ENCODE results near the gene XCR1. TPM values are rescaled to one million over a fixed set of nuclear protein-coding genes. Genes with fewer than 3 reads are reported as not detected.

Gene XCR1
- total and polyA plus RNA-seq, 4 donors, result 0.26 to 0.63 TPM; not detected in 2

- DNase-seq (peak in 1 of 2 donors; percentile 79), ATAC-seq (ENCODE audit: low FRiP score) (peak; percentile 86)
- intact Hi-C loops (cut with DNase I), result loop anchor here in 1 of 2 donors (10.0 kb wide), 2 partner anchors 312 to 392 kb away; partner anchors contain the start of gene LIMD1
These were observed 40.8 kb downstream of the XCR1 start for GRCh38 chr3:45986303-45986982.

GRCh38 chr3:45985532-45986302 lies 41.6 kb downstream of the XCR1 start:
- Histone ChIP-seq H3K9me3 (ENCODE audit: control insufficient read depth, low read length) (no peaks in the 10 kb centered on the region), H3K4me3 (ENCODE audit: low read length in 2 of 2) (no peak overlapping the region), H3K27me3 (ENCODE audit: control insufficient read depth in 1 of 2, insufficient read depth in 2 of 2, low read length in 1 of 2) (no peaks in the 10 kb centered on the region), H3K36me3 (ENCODE audit: control insufficient read depth in 1 of 2, insufficient read depth in 2 of 2, low read length in 1 of 2) (peaks cover 3 to 10% of the 10 kb centered on the region in 2 donors), H3K27ac (ENCODE audit: low read depth in 1 of 2, low read length in 2 of 2) (peak overlapping the region; percentile 96), H3K4me1 (ENCODE audit: control insufficient read depth in 1 of 2, insufficient read depth in 2 of 2, low read length in 2 of 2) (peaks cover 19 to 20% of the 10 kb centered on the region in 2 donors)
- no peak for DNase-seq
- intact Hi-C loops (cut with DNase I), result loop anchor here in 1 of 2 donors (10.0 kb wide), 2 partner anchors 311 to 391 kb away; partner anchors contain the start of gene LIMD1
- peak; percentile 42 for ATAC-seq (ENCODE audit: low FRiP score)
- 10 to 11% methylated on average over 13 of the region's 13 CpGs for WGBS, 2 donors

More at GRCh38 chr3:45986303-45986982, 40.8 kb downstream of the XCR1 start:
- WGBS, 2 donors, result 7 to 12% methylated on average over 5 of the region's 5 CpGs
- Histone ChIP-seq H3K4me1 (ENCODE audit: control insufficient read depth in 1 of 2, insufficient read depth in 2 of 2, low read length in 2 of 2) (peaks cover 20 to 22% of the 10 kb centered on the region in 2 donors), H3K4me3 (ENCODE audit: low read length in 2 of 2) (no peak overlapping the region), H3K36me3 (ENCODE audit: control insufficient read depth in 1 of 2, insufficient read depth in 2 of 2, low read length in 1 of 2) (peaks cover 3 to 8% of the 10 kb centered on the region in 2 donors), H3K9me3 (ENCODE audit: control insufficient read depth, low read length) (no peaks in the 10 kb centered on the region), H3K27me3 (ENCODE audit: control insufficient read depth in 1 of 2, insufficient read depth in 2 of 2, low read length in 1 of 2) (no peaks in the 10 kb centered on the region), H3K27ac (ENCODE audit: low read depth in 1 of 2, low read length in 2 of 2) (peak overlapping the region; percentile 96 to 100)

GRCh38 chr3:45984331-45985312 lies 42.7 kb downstream of the XCR1 start:
- Histone ChIP-seq H3K9me3 (ENCODE audit: control insufficient read depth, low read length) (no peaks in the 10 kb centered on the region), H3K27ac (ENCODE audit: low read depth in 1 of 2, low read length in 2 of 2) (peak overlapping the region; percentile 96), H3K36me3 (ENCODE audit: control insufficient read depth in 1 of 2, insufficient read depth in 2 of 2, low read length in 1 of 2) (peaks cover 3 to 10% of the 10 kb centered on the region in 2 donors), H3K4me1 (ENCODE audit: control insufficient read depth in 1 of 2, insufficient read depth in 2 of 2, low read length in 2 of 2) (peaks cover 17 to 19% of the 10 kb centered on the region in 2 donors), H3K27me3 (ENCODE audit: control insufficient read depth in 1 of 2, insufficient read depth in 2 of 2, low read length in 1 of 2) (no peaks in the 10 kb centered on the region), H3K4me3 (ENCODE audit: low read length in 2 of 2) (no peak overlapping the region)
- DNase-seq, result no peak
- intact Hi-C loops (cut with DNase I), result loop anchor here in 1 of 2 donors (10.0 kb wide), 2 partner anchors 310 to 390 kb away; partner anchors contain the start of gene LIMD1
- WGBS, 2 donors, result 47 to 53% methylated on average over 8 of the region's 8 CpGs
- no peak for ATAC-seq (ENCODE audit: low FRiP score)

- Histone ChIP-seq H3K4me1 (ENCODE audit: control insufficient read depth in 1 of 2, insufficient read depth in 2 of 2, low read length in 2 of 2) (peaks cover 10 to 19% of the 10 kb centered on the region in 2 donors), H3K27ac (ENCODE audit: low read depth in 1 of 2, low read length in 2 of 2) (peak overlapping the region; percentile 96), H3K36me3 (ENCODE audit: control insufficient read depth in 1 of 2, insufficient read depth in 2 of 2, low read length in 1 of 2) (peaks cover 3 to 14% of the 10 kb centered on the region in 2 donors), H3K27me3 (ENCODE audit: control insufficient read depth in 1 of 2, insufficient read depth in 2 of 2, low read length in 1 of 2) (no peaks in the 10 kb centered on the region), H3K4me3 (ENCODE audit: low read length in 2 of 2) (no peak overlapping the region), H3K9me3 (ENCODE audit: control insufficient read depth, low read length) (no peaks in the 10 kb centered on the region)
- DNase-seq, result no peak
- intact Hi-C loops (cut with DNase I), result loop anchor here in 1 of 2 donors (10.0 kb wide), 2 partner anchors 309 to 389 kb away; partner anchors contain the start of gene LIMD1
- 4 to 12% methylated on average over 3 of the region's 3 CpGs for WGBS, 2 donors
- ATAC-seq (ENCODE audit: low FRiP score), result no peak
These were observed 43.5 kb downstream of the XCR1 start for GRCh38 chr3:45983770-45984169.

GRCh38 chr3:45981346-45982074 lies 45.8 kb downstream of the XCR1 start:
- Histone ChIP-seq H3K9me3 (ENCODE audit: control insufficient read depth, low read length) (no peaks in the 10 kb centered on the region), H3K27me3 (ENCODE audit: control insufficient read depth in 1 of 2, insufficient read depth in 2 of 2, low read length in 1 of 2) (no peaks in the 10 kb centered on the region), H3K4me1 (ENCODE audit: control insufficient read depth in 1 of 2, insufficient read depth in 2 of 2, low read length in 2 of 2) (peaks cover 4 to 13% of the 10 kb centered on the region in 2 donors), H3K36me3 (ENCODE audit: control insufficient read depth in 1 of 2, insufficient read depth in 2 of 2, low read length in 1 of 2) (peaks cover 3 to 17% of the 10 kb centered on the region in 2 donors), H3K4me3 (ENCODE audit: low read length in 2 of 2) (no peak overlapping the region), H3K27ac (ENCODE audit: low read depth in 1 of 2, low read length in 2 of 2) (peak overlapping the region in 1 of 2 donors; percentile 35)
- DNase-seq (no peak), ATAC-seq (ENCODE audit: low FRiP score) (no peak)
- intact Hi-C loops (cut with DNase I), result loop anchor here in 1 of 2 donors (10.0 kb wide), 2 partner anchors 307 to 387 kb away; partner anchors contain the start of gene LIMD1
- WGBS, 2 donors, result 37 to 39% methylated on average over 2 of the region's 2 CpGs

GRCh38 chr3:45980819-45981218 lies 46.5 kb downstream of the XCR1 start:
- Histone ChIP-seq H3K4me3 (ENCODE audit: low read length in 2 of 2) (no peak overlapping the region), H3K27me3 (ENCODE audit: control insufficient read depth in 1 of 2, insufficient read depth in 2 of 2, low read length in 1 of 2) (no peaks in the 10 kb centered on the region), H3K9me3 (ENCODE audit: control insufficient read depth, low read length) (no peaks in the 10 kb centered on the region), H3K4me1 (ENCODE audit: control insufficient read depth in 1 of 2, insufficient read depth in 2 of 2, low read length in 2 of 2) (peaks cover 4 to 12% of the 10 kb centered on the region in 2 donors), H3K36me3 (ENCODE audit: control insufficient read depth in 1 of 2, insufficient read depth in 2 of 2, low read length in 1 of 2) (peaks cover 3 to 17% of the 10 kb centered on the region in 2 donors), H3K27ac (ENCODE audit: low read depth in 1 of 2, low read length in 2 of 2) (no peak overlapping the region)
- DNase-seq (no peak), ATAC-seq (ENCODE audit: low FRiP score) (no peak)
- WGBS, 2 donors, result 91 to 95% methylated on average over 2 of the region's 2 CpGs
- intact Hi-C loops (cut with DNase I), result loop anchor here in 1 of 2 donors (10.0 kb wide), 2 partner anchors 306 to 386 kb away; partner anchors contain the start of gene LIMD1

- Histone ChIP-seq H3K4me3 (ENCODE audit: low read length in 2 of 2) (no peak overlapping the region), H3K36me3 (ENCODE audit: control insufficient read depth in 1 of 2, insufficient read depth in 2 of 2, low read length in 1 of 2) (peaks cover 3 to 18% of the 10 kb centered on the region in 2 donors), H3K9me3 (ENCODE audit: control insufficient read depth, low read length) (no peaks in the 10 kb centered on the region), H3K4me1 (ENCODE audit: control insufficient read depth in 1 of 2, insufficient read depth in 2 of 2, low read length in 2 of 2) (peaks cover 4 to 10% of the 10 kb centered on the region in 2 donors), H3K27me3 (ENCODE audit: control insufficient read depth in 1 of 2, insufficient read depth in 2 of 2, low read length in 1 of 2) (no peaks in the 10 kb centered on the region), H3K27ac (ENCODE audit: low read depth in 1 of 2, low read length in 2 of 2) (no peak overlapping the region)
- 81 to 86% methylated on average over 7 of the region's 7 CpGs for WGBS, 2 donors
- ATAC-seq (ENCODE audit: low FRiP score) (no peak), DNase-seq (no peak)
- intact Hi-C loops (cut with DNase I), result loop anchor here in 1 of 2 donors (10.0 kb wide), 2 partner anchors 306 to 386 kb away; partner anchors contain the start of gene LIMD1
These were observed 47.0 kb downstream of the XCR1 start for GRCh38 chr3:45980229-45980813.
